NCI-H2029 (cell line): ENCODE results near the gene PRUNE2.
"Not testable (repeated sequence)": the region's sequence is repeated elsewhere in the genome, so short reads cannot be mapped to it uniquely, and the experiment has no call there.

ENCODE experiments used
- DNase-seq: peaks from one replicate; lab custom pipeline; 2025; lab: John Stamatoyannopoulos, UW

Gene PRUNE2

DNA sequence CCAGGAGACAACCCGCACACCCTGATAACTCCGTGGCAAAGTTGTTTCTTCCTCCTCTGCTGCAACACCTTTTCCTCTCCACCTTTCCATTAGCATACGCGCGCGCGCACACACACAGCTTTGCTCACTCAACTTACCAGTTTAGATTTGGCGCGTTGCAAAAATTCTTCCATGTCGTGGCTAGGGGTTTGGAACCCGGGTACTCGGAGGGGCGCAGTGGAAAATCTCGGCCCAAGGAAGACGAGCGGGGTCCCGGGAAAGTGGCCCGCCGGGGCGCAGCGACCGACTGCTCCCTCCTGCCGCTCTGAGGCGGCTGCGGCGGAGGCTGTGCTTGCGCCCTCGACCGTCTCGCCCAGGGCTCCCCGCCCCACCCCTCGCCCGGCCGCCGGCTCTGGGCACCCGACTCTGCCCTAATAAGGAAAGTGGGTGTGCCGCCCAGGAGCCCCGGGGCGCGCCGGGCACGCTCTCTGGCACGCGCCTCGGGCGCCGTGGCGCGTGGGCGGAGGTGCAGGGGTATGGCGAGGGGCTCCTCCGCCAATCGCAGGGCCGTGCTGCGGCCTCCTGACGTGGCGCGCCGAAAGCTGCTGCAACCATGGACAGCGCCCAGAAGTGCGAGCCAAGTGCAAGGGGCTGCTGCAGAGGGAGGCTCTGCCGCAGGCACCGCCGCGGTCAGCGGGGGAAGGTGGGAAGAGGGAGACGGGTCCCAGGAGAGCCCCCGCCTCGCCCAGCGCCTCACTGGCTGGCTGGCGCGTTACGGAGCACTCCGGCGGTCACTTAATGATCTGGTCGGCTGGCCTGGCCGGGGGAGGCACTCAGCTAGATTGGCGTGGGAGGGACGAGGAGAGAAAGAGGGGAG, at the start of gene PRUNE2:
Gene PRUNE2, minus strand, starts transcription at position 324 of the 856 bp plus-strand sequence. Its CDS starts 151 bp downstream, at position 173.
- peak; percentile 75 for DNase-seq

GRCh38 chr9:76955406-76955805, 49.5 kb upstream of the PRUNE2 start:
- not testable (repeated sequence) for DNase-seq

DNA sequence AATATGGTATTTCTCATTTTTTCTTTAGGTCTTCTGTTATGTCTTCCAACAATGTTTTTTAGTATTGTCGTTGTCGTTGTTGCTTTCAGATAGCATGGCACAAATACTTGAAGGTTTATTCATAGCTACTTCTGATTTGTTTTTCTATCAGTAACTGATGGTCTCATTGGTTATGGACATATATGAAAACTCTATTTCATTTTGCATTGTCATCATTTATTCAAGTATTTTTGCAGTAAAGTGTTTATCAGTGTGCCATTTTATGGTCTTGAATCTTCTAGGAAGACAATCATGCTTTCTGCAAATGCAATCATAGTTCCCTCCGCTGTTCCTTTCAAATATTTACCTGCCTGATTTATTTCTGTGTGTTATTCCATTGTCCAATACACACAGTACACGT, 44.0 kb upstream of the PRUNE2 start:
- DNase-seq = no peak

GRCh38 chr9:76944011-76944410, 38.1 kb upstream of the PRUNE2 start:
- no peak for DNase-seq

DNA sequence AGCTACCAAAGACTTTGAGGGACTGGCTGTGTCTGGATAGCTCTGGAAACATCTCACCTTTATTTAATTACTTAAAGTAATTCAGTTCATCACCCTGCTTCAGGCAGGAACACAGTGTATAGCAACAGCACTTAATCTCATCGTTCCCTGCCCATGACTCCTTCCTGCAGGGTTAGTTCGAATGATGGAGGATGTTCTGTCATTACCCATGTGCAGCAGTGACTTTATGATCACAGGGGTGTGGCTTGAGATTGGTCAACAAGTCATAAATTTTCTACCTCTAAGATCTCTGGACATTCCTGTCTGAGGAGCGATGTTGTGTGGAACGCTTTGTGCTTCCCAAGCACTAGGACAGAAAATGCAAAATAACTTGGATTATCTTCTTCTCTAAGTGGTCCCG, 37.1 kb upstream of the PRUNE2 start:
- DNase-seq = no peak

- DNase-seq = no peak
Observed at GRCh38 chr9:76932757-76933156, 26.8 kb upstream of the PRUNE2 start.

DNA sequence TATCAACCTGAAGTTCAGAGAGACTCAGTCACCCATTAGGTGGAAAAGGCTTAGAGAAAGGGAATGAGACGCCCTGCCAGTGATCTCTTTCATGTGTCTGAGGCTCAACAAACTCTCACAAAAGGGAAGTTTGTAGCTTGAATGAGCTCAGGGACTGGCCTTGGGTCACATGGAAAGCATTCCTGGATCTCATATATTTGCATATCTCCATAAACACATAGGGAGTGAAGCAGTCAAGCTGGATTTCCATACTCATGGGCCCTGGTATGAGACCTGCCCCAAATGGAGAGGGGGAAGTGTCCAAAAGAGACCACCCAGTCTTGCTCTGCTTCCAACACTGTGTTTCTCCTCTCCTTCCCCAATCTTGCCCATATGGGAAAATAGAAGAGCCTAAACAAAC, 26.4 kb upstream of the PRUNE2 start:
- DNase-seq = no peak

- DNase-seq = no peak
Observed at GRCh38 chr9:76927540-76928240, 21.8 kb upstream of the PRUNE2 start.

- DNase-seq = no peak
Observed at GRCh38 chr9:76926846-76927245, 20.9 kb upstream of the PRUNE2 start.

DNA sequence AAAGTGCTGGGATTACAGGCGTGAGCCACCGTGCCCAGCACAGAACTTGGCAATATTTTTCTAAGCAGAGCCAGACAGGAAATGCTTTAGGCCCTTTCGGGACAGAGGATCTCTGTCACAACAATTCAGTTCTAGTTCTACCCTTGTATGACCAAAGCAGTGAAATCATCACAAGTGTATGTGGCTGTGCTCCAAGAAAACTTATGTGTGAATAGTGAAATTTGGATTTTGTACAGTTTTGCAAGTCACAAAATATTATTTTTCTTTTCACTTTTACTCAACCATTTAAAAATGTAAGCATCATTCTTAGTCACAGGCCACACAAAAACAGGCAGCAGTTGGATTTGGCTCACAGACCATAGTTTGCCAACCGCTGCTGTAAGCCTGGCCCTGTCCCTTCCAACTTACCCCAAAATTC, 20.4 kb upstream of the PRUNE2 start:
- no peak for DNase-seq

DNA sequence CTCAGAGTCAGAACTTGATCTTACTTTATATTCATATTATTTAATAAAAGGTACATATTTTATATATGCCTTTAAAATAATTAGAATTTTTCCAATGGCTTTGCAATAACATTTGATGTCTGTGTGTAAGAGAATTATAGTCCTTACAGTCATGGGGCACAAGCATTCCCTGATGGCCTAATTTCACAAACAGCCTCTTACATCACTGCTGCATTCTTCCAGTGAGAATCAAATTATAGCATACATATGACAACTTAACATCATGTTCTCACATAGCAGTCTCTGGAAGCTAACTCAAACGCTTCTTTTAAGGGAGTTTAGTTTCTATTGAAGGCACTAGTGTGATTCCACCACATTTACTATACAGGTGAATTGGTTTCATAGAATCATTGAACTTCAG, 15.3 kb upstream of the PRUNE2 start:
- no peak for DNase-seq

- DNase-seq = no peak
Observed at GRCh38 chr9:76917299-76917698, 11.4 kb upstream of the PRUNE2 start.

GRCh38 chr9:76916231-76916630, 10.3 kb upstream of the PRUNE2 start:
- DNase-seq = peak; percentile 48

DNA sequence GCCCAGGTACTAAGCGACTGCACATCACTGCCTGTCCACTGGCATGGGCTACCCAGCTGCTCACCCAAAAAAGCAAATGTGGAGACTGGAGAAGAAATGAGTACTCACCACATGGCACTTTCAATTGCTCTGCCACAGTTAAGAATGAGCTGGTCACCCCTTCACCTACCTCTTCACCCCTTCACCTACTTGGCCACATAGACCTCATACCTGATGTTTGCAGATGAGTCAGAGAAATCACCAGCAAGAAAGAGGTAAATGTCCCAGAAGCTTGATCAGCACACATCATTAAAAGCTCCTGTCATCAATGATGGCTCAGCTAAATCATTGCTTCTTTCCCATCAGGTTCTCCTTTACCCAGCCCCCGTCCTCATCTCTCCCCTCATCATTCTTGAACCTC, 7.6 kb upstream of the PRUNE2 start:
- no peak for DNase-seq

DNA sequence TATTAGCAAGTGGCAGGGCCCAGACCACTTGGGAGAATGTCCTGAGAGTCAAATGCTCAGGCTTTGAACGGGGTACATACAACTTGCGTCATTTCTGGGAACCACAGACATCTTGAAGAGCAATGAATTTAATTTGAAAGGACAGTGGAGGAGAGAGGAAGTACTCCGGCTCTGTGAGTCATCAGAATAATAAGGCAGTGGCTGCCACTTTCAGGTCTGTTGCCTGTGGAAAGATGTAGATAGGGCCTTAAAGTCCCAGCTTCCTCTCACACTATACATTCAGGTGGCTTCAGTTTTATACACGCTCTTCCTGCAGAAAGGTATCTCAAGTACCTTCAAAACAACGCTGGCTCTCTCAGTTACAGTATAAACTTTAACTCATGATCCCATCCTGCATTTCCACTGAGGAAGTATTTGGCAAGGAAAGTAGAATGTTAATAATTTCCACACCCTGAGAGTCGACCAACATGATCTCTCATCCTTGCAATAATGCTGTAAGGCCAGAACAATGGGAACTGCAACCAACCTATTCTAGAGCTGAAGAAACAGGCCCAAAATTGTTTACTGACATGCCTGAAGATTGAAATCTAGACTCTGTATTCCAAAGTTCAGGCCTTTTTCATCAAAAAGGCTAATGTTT, 6.8 kb upstream of the PRUNE2 start:
- DNase-seq = peak; percentile 68

DNA sequence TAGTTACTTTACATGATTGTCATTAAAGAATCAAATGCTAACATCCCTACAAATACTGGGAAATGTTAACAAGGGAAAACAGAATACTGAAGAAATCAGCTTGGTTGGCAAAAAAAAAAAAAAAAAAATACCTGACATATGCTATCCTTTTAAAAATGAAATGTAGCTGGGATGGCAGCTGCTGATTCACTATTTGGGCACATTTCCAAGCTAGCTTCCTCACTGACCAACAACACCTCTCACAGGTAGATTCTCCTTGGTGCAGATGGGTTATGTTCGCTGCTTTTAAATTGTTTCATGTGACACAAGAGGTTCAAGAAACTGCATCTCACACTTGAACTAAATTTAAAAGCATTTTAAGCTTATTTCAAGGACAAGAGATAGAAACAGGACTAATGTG, 6.1 kb upstream of the PRUNE2 start:
- DNase-seq = peak; percentile 60

- no peak for DNase-seq
Observed at GRCh38 chr9:76910861-76911260, 4.9 kb upstream of the PRUNE2 start.

- DNase-seq = no peak
Observed at GRCh38 chr9:76906647-76906975, 697 bp upstream of the PRUNE2 start.

DNA sequence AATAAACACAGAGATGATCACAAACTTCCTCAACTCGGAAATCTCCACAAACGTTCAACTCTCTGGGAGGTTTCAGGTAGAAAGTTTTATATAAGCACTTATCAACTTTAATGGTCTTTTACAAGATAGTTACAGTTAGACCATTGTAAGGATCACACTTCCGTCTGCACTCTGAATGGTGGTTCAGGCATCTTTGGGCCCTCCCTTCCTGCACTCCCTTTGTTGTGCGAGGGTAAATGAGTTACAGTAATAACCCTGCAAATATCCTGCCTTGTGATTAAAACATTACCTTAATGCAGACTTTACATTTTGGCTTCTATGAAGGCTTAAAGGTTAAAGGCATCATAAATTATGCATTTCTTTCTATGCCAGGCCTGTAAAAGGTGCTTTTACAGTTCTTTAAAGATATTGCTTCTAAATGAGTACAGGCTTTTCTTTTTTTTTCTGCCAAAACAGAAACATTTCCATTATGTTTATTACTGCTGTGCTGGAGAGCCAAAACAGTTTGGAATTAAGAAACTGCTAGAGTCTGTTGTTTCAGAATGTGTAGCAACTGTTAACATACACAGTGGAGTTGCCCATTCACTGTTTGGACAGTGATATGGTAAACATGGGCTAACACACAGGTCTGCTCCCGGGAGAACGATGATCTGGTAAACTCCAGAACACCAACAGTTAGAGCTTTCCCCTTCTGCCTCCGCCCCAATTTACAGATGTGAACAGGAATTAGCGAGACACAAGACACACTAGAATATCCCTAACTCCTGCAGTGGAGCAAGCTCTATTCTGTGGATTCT, 1.1 kb downstream of the PRUNE2 start:
- DNase-seq = peak; percentile 21

GRCh38 chr9:76902395-76902794, 3.5 kb downstream of the PRUNE2 start:
- DNase-seq = peak; percentile 32

- no peak for DNase-seq
Observed at GRCh38 chr9:76901801-76902200, 4.1 kb downstream of the PRUNE2 start.

DNA sequence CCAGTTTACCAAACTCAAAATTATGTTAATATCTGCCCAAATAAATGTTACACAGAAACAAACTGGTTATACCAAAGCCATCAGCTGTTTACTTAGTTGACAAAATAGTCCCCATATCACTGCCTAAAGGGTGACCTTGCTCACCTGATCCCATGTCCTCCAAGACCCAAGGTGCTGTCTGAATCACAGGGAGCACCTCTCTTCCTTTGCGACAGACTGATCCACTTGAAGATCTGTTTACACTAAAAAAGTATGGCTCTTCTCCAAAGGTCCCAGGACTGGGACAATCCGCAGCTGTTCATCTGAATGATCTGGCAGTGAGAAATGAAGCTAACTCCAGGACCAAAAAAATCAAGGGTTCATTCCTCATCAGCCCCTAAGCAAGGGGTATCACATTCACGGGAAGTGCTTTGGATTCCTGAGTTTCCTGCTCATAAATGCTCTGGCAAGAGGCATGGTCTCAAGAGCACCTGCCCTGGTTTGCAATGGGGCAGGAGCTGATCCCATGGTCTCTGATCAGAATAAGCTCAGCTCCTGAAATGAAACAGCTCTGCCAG, 5.0 kb downstream of the PRUNE2 start:
- DNase-seq = peak; percentile 62
